ENCODE data around the gene SCO2. TPM values are rescaled to one million over a fixed set of nuclear protein-coding genes. Genes with fewer than 3 reads are reported as not detected.
"Not testable (repeated sequence)": the region's sequence is repeated elsewhere in the genome, so short reads cannot be mapped to it uniquely, and the experiment has no call there.

SCO2 gene
- total RNA-seq, 4 donors from 2014 or later, result 5.1 to 14.9 (median 6.7) TPM

DNA sequence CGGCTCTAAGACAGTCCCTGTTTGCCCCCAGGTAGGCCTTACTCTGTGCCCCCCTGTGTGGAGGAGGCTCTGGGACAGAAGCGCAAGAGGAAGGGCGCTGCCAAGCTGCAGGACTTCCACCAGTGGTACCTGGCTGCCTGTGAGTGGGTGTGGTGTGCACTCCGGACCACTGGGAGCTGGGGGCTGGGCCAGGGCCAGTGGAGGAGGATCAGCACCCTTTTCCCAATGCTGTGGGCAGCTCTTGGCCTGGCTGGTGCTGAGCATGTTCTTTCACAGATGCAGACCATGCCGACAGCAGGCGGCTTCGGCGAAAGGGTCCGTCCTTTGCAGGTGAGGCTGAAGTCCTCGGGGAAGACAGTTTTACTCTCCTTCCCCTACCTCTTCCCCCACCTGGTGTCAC is 3.7 kb downstream of the SCO2 start:
- intact Hi-C loops (cut with DNase I), result loop anchor here (10.0 kb wide), 1 partner anchor 93 kb away; no protein-coding TSS in a partner anchor
- H3K4me1 ChIP-seq, result peaks cover 17 to 34% (median 22%) of the 10 kb centered on the region in 3 donors
- no peaks in the 10 kb centered on the region for H3K27me3 ChIP-seq
- H3K4me3 ChIP-seq, result no peak overlapping the region
- TF ChIP-seq, protein P1, sequence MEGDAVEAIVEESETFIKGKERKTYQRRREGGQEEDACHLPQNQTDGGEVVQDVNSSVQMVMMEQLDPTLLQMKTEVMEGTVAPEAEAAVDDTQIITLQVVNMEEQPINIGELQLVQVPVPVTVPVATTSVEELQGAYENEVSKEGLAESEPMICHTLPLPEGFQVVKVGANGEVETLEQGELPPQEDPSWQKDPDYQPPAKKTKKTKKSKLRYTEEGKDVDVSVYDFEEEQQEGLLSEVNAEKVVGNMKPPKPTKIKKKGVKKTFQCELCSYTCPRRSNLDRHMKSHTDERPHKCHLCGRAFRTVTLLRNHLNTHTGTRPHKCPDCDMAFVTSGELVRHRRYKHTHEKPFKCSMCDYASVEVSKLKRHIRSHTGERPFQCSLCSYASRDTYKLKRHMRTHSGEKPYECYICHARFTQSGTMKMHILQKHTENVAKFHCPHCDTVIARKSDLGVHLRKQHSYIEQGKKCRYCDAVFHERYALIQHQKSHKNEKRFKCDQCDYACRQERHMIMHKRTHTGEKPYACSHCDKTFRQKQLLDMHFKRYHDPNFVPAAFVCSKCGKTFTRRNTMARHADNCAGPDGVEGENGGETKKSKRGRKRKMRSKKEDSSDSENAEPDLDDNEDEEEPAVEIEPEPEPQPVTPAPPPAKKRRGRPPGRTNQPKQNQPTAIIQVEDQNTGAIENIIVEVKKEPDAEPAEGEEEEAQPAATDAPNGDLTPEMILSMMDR (IDR thresholded peaks at IDR 0.05), result no peak
- TF ChIP-seq POLR2A (IDR thresholded peaks at IDR 0.05), result no peak
- no peak for DNase-seq
- H3K27ac ChIP-seq, result no peak overlapping the region
- no peaks in the 10 kb centered on the region for H3K9me3 ChIP-seq
- 80 to 94% methylated on average over 1 to 6 of the region's 10 CpGs for WGBS, 2 donors
- peaks cover 38 to 74% (median 39%) of the 10 kb centered on the region in 3 donors for H3K36me3 ChIP-seq

DNA sequence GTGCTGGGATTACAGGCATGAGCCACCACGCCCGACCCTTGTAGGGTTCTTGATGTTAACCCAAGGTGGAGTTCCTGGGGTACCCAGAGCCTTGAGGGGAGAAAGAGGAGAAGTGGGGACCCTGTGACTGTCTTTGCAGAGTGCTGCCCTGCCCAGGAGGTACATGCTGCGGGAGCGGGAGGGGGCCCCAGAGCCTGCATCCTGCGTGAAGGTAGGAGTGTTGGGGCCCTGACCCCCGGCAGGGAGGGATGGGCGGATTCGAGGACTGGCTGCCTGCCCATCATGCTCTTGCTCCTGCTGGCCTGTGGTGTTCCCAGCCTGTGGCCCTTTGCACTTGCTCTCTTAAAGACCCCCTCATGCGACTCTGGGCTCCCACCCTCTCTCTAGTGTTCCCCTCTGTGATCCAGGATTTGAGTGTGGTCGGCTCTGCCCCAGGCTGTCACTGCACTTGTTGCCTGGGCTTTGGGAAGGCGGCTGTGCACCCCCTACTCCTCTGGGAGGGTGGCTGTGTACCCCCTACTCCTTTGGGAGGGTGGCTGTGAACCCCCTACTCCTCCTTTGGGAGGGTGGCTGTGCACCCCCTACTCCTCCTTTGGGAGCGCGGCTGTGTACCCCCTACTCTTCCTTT is 4.5 kb downstream of the SCO2 start:
- Histone ChIP-seq H3K4me1 (peaks cover 15 to 30% (median 15%) of the 10 kb centered on the region in 3 donors), H3K36me3 (peaks cover 39 to 81% (median 42%) of the 10 kb centered on the region in 3 donors), H3K9me3 (no peaks in the 10 kb centered on the region), H3K27ac (no peak overlapping the region), H3K27me3 (no peaks in the 10 kb centered on the region), H3K4me3 (no peak overlapping the region)
- DNase-seq, result no peak
- no peak for TF ChIP-seq POLR2A (IDR thresholded peaks at IDR 0.05)
- TF ChIP-seq, protein P1 (IDR thresholded peaks at IDR 0.05), result no peak
- intact Hi-C loops (cut with DNase I), result loop anchor here (10.0 kb wide), 1 partner anchor 94 kb away; no protein-coding TSS in a partner anchor
- 89 to 90% methylated on average over 9 to 10 of the region's 13 CpGs for WGBS, 2 donors

DNA sequence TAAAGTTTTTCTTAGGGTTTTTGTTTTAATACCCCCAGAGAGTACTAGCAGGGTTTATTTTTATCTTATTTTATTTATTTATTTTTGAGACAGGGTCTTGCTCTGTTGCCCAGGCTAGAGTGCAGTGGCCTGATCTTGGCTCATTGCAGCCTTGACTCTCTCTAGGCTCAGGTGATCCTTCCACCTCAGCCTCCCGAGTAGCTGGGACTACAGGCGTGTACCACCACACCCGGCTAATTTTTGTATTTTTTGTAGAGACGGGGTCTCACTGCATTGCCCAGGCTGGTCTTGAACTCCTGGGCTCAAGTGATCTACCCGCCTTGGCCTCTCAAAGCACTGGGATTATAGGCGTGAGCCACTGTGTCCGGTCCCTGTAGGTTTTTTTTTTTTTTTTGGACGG is 5.2 kb downstream of the SCO2 start:
- intact Hi-C loops (cut with DNase I), result loop anchor here (10.0 kb wide), 1 partner anchor 95 kb away; no protein-coding TSS in a partner anchor
- 97% methylated on average over 8 of the region's 8 CpGs for WGBS, 2 donors
- not testable (repeated sequence) for H3K9me3 ChIP-seq, H3K4me3 ChIP-seq, H3K27ac ChIP-seq, H3K27me3 ChIP-seq, DNase-seq
- Histone ChIP-seq H3K36me3 (peaks cover 39 to 81% (median 42%) of the 10 kb centered on the region in 3 donors), H3K4me1 (peaks cover 15 to 29% (median 15%) of the 10 kb centered on the region in 3 donors)

DNA sequence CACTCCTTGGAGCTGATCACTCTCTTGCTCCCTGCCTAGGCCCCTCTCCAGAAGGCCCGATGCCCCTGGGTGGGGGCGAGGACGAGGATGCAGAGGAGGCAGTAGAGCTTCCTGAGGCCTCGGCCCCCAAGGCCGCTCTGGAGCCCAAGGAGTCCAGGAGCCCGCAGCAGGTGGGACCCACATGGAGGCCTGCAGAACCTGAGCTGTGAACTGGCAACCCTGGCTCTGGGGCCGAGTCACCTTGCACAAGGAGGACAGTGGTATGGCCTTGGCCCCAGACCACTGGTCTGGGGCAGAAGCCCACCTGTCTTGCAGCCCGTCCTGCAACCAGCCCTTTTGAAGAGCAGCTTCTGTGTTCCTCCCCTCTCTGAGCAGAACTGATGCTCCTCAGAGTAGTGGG is 6.2 kb downstream of the SCO2 start:
- intact Hi-C loops (cut with DNase I), result no loop called here
- no peak for DNase-seq
- Histone ChIP-seq H3K27ac (no peak overlapping the region), H3K36me3 (peaks cover 39 to 87% (median 42%) of the 10 kb centered on the region in 3 donors), H3K9me3 (no peaks in the 10 kb centered on the region), H3K27me3 (no peaks in the 10 kb centered on the region), H3K4me1 (peaks cover 4 to 19% (median 7%) of the 10 kb centered on the region in 3 donors), H3K4me3 (no peak overlapping the region)
- no CpG with 5 or more reads among the region's 8 CpGs for WGBS, 2 donors
- no peak for TF ChIP-seq POLR2A (IDR thresholded peaks at IDR 0.05)
- TF ChIP-seq, protein P1 (IDR thresholded peaks at IDR 0.05), result no peak

DNA sequence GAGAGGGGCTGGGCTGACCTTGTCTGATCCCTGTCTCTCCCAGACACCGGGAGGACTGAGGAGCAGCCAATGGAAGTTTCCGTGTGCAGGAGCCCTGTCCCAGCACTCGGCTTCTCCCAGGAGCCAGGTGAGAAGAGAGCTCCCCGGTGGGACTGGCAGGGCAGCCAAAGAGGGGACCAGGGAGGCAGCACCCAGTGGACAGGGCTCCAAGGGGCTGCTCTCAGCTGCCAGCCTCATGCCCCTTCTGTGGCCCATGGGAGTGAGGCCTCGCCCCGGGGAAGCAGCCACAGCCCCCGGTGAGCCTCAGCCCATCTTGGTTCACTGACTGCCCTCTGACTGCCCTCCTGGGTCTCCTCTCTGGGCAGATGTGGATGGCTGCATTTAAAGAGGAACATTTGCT is 6.8 kb downstream of the SCO2 start:
- Histone ChIP-seq H3K9me3 (no peaks in the 10 kb centered on the region), H3K4me1 (peaks cover 0 to 13% (median 2%) of the 10 kb centered on the region in 3 donors), H3K27me3 (no peaks in the 10 kb centered on the region), H3K27ac (no peak overlapping the region), H3K36me3 (peaks cover 33 to 82% (median 41%) of the 10 kb centered on the region in 3 donors), H3K4me3 (no peak overlapping the region)
- no peak for TF ChIP-seq POLR2A (IDR thresholded peaks at IDR 0.05)
- TF ChIP-seq, protein P1 (IDR thresholded peaks at IDR 0.05), result no peak
- intact Hi-C loops (cut with DNase I), result no loop called here
- DNase-seq, result no peak
- WGBS, 2 donors, result 77 to 100% methylated on average over 1 to 3 of the region's 7 CpGs
